H1 (cell line): ENCODE measurements around the gene ZFP30. TPM values are rescaled to one million over a fixed set of nuclear protein-coding genes. Genes with fewer than 3 reads are reported as not detected.

Experiments
- CTCF ChIA-PET: fragments of 300-600 bp; sonication (Branson Sonifier 250); formaldehyde crosslinking; loops from one replicate; lab custom pipeline; 2021; ENCODE audit not compliant: partially characterized antibody; lab: Charles Lee
- POLR2A ChIA-PET: fragments of 300-600 bp; sonication (Branson Sonifier 250); formaldehyde crosslinking; loops from one replicate; lab custom pipeline; 2021; ENCODE audit warnings: inconsistent platforms; ENCODE audit not compliant: partially characterized antibody; lab: Charles Lee
- DNase-seq, 2 experiments: peaks; one replicate each; pipeline versions ENCODE4 v3.0.0 to v3.0.0-alpha.2; 2010 to 2022; ENCODE audit warnings: low spot score in 2 of 2, low read depth in 1 of 2, mixed read lengths in 1 of 2
- FAIRE-seq: peaks from 2 replicates; lab custom pipeline; 2011; peaks lifted over from hg19 to GRCh38; lab: Jason Lieb, UNC
- H2AFZ ChIP-seq: 2 replicates; pipeline ENCODE4 v1.8.1; 2012; ENCODE audit warnings: low read length, inconsistent platforms
- H2AK5ac ChIP-seq: 2 replicates; pipeline ENCODE4 v1.6.1; 2013; ENCODE audit warnings: low read depth, low read length
- H2BK120ac ChIP-seq: replicated peaks from 2 replicates; pipeline ENCODE3; 2013; ENCODE audit warnings: low read depth, low read length, inconsistent platforms
- H2BK12ac ChIP-seq: 2 replicates; pipeline ENCODE4 v1.6.1; 2013; ENCODE audit warnings: low read depth, low read length
- H2BK15ac ChIP-seq: 2 replicates; pipeline ENCODE4 v1.6.1; 2013; ENCODE audit warnings: low read length
- H2BK20ac ChIP-seq: 2 replicates; pipeline ENCODE4 v1.6.1; 2013; ENCODE audit warnings: low read length
- H2BK5ac ChIP-seq: 2 replicates; pipeline ENCODE4 v1.6.1; 2013; ENCODE audit warnings: low read depth, low read length
- H3K14ac ChIP-seq: 2 replicates; pipeline ENCODE4 v1.6.1; 2013; ENCODE audit warnings: inconsistent platforms; ENCODE audit not compliant: insufficient read length
- H3K18ac ChIP-seq: 2 replicates; pipeline ENCODE4 v1.6.1; 2013; ENCODE audit warnings: low read length; ENCODE audit errors: extremely low read depth
- H3K23ac ChIP-seq: 2 replicates; pipeline ENCODE4 v1.6.1; 2013; ENCODE audit warnings: inconsistent platforms; ENCODE audit not compliant: insufficient read length
- H3K23me2 ChIP-seq: 2 replicates; pipeline ENCODE4 v1.6.1; 2013; ENCODE audit warnings: low read depth, low read length
- H3K27ac ChIP-seq: 2 replicates; pipeline ENCODE4 v1.6.1; 2011; ENCODE audit warnings: low read depth, low read length, inconsistent platforms
- H3K27me3 ChIP-seq, 4 experiments: replicated peaks in 1 of 4; 1 replicate in 1 of 4; 2 replicates in 3 of 4; pipeline versions ENCODE4 v1.6.1 to v1.8.1; 2011 to 2013; ENCODE audit warnings: low read length in 3 of 4, mild to moderate bottlenecking in 3 of 4, inconsistent platforms in 2 of 4, mixed read lengths in 2 of 4, moderate library complexity in 1 of 4; ENCODE audit not compliant: control insufficient read depth in 3 of 4, insufficient read depth in 3 of 4; ENCODE audit errors: extremely low read depth in 1 of 4
- H3K36me3 ChIP-seq, 4 experiments: 2 replicates each; pipeline versions ENCODE4 v1.6.1 to v1.8.1; 2011 to 2013; ENCODE audit warnings: mild to moderate bottlenecking in 4 of 4, low read length in 3 of 4, moderate library complexity in 2 of 4, control low read depth in 1 of 4, inconsistent platforms in 1 of 4; ENCODE audit not compliant: insufficient read depth in 4 of 4, control insufficient read depth in 2 of 4
- H3K4ac ChIP-seq: replicated peaks from 2 replicates; pipeline ENCODE3; 2013; ENCODE audit warnings: low read length, low read depth, mixed read lengths, inconsistent platforms; ENCODE audit not compliant: insufficient read length
- H3K4me1 ChIP-seq, 4 experiments: replicated peaks in 1 of 4; 1 replicate in 1 of 4; 2 replicates in 3 of 4; pipeline versions ENCODE4 v1.6.1 to v1.8.1; 2011 to 2013; ENCODE audit warnings: low read length in 3 of 4, inconsistent platforms in 2 of 4, mixed read lengths in 1 of 4; ENCODE audit not compliant: insufficient read depth in 4 of 4, control insufficient read depth in 3 of 4
- H3K4me2 ChIP-seq, 2 experiments: 2 replicates each; pipeline versions ENCODE4 v1.6.1 to v1.8.1; 2011 to 2013; ENCODE audit warnings: low read depth in 2 of 2, low read length in 2 of 2, control low read depth in 1 of 2, inconsistent platforms in 1 of 2, mild to moderate bottlenecking in 1 of 2; ENCODE audit not compliant: insufficient read depth in 1 of 2
- H3K4me3 ChIP-seq, 4 experiments: fragments of 200-600, 300-600 bp in 1 of 4; sonication (generic), shearing (Covaris generic), sonication (Bioruptor Twin) in 1 of 4; 2 replicates each; pipeline versions ENCODE4 v1.5.1 to v1.8.1; 2011 to 2016; ENCODE audit warnings: low read length in 4 of 4, low read depth in 3 of 4, control low read depth in 2 of 4, inconsistent platforms in 2 of 4, mild to moderate bottlenecking in 2 of 4, mixed read lengths in 1 of 4, moderate library complexity in 1 of 4; ENCODE audit not compliant: insufficient read depth in 2 of 4; ENCODE audit errors: extremely low read depth in 1 of 4
- H3K56ac ChIP-seq: replicated peaks from 2 replicates; pipeline ENCODE3; 2013; ENCODE audit warnings: low read depth, mild to moderate bottlenecking, mixed read lengths, low read length, inconsistent platforms; ENCODE audit not compliant: insufficient read length
- H3K79me1 ChIP-seq: 2 replicates; pipeline ENCODE4 v1.6.1; 2013; ENCODE audit warnings: low read depth, low read length, control low read depth
- H3K79me2 ChIP-seq, 2 experiments: 2 replicates each; pipeline versions ENCODE4 v1.6.1 to v1.8.1; 2012 to 2013; ENCODE audit warnings: low read length in 2 of 2, mild to moderate bottlenecking in 2 of 2, inconsistent platforms in 1 of 2; ENCODE audit not compliant: insufficient read depth in 2 of 2, control insufficient read depth in 1 of 2
- H3K9ac ChIP-seq, 4 experiments: replicated peaks in 1 of 4; 1 replicate in 1 of 4; 2 replicates in 3 of 4; pipeline versions ENCODE4 v1.6.1 to v1.8.1; 2011 to 2013; ENCODE audit warnings: low read depth in 3 of 4, low read length in 3 of 4, control low read depth in 2 of 4, mild to moderate bottlenecking in 2 of 4, moderate library complexity in 2 of 4, inconsistent platforms in 1 of 4; ENCODE audit errors: extremely low read depth in 1 of 4
- H3K9me3 ChIP-seq, 2 experiments: 2 replicates each; pipeline versions ENCODE4 v1.6.1 to v1.8.1; 2012 to 2013; ENCODE audit warnings: mild to moderate bottlenecking in 2 of 2, moderate library complexity in 2 of 2, control low read depth in 1 of 2, inconsistent platforms in 1 of 2, low read depth in 1 of 2, low read length in 1 of 2, mixed read lengths in 1 of 2; ENCODE audit not compliant: insufficient read depth in 2 of 2
- H4K20me1 ChIP-seq, 2 experiments: replicated peaks in 1 of 2; 2 replicates each; pipeline versions ENCODE3 to v1.8.1; 2011 to 2013; ENCODE audit warnings: inconsistent platforms in 2 of 2, low read length in 2 of 2, mild to moderate bottlenecking in 1 of 2; ENCODE audit not compliant: insufficient read depth in 2 of 2, control insufficient read depth in 1 of 2
- H4K5ac ChIP-seq: 2 replicates; pipeline ENCODE4 v1.6.1; 2013; ENCODE audit warnings: low read length, low read depth, mixed read lengths, inconsistent platforms; ENCODE audit not compliant: insufficient read length
- H4K8ac ChIP-seq: 2 replicates; pipeline ENCODE4 v1.8.0; 2013; ENCODE audit warnings: mild to moderate bottlenecking, moderate library complexity, low read length, inconsistent platforms; ENCODE audit not compliant: insufficient read depth; ENCODE audit errors: extremely low read depth
- H4K91ac ChIP-seq: replicated peaks from 2 replicates; pipeline ENCODE3; 2013; ENCODE audit warnings: low read length, mixed read lengths, inconsistent platforms; ENCODE audit not compliant: insufficient read length
- SIN3A ChIP-seq, 2 experiments: IDR thresholded peaks in 1 of 2; conservative IDR thresholded peaks in 1 of 2; 2 replicates each; pipeline ENCODE4 v1.6.1; 2011 to 2012; ENCODE audit warnings: low read length in 2 of 2, improper control_type of control experiment in 1 of 2, low read depth in 1 of 2, mild to moderate bottlenecking in 1 of 2
- SP4 ChIP-seq: IDR thresholded peaks from 2 replicates; pipeline ENCODE4 v1.6.1; 2012; ENCODE audit warnings: low read length, inconsistent platforms
- WGBS, 2 experiments: shearing (Covaris generic) in 1 of 2; methylation state at CpG; one replicate each; pipeline versions ENCODE4 v1.1.6 to v1.1.7; 2013 to 2015; ENCODE audit warnings: low lambda C conversion rate in 2 of 2, mixed read lengths in 2 of 2, inconsistent platforms in 1 of 2, low coverage in 1 of 2, missing lambda C conversion rate in 1 of 2; ENCODE audit not compliant: insufficient replicate concordance in 2 of 2, insufficient coverage in 1 of 2, insufficient read length in 1 of 2; ENCODE audit errors: extremely low coverage in 1 of 2, missing lambda C conversion rate in 1 of 2; 5-methylcytosine and 5-hydroxymethylcytosine counted together
- polyA plus RNA-seq, 7 experiments: library from polyadenylated mRNA; depleted of rRNA in 3 of 7; stranded (reverse) in 5 of 7; unstranded in 2 of 7; fragments of >200 nt in 5 of 7; fragments of 200-250 nt in 2 of 7; gene quantifications; 1 replicate in 5 of 7; 2 replicates in 1 of 7; 4 replicates in 1 of 7; pipeline versions ENCODE4 v1.2.1 to v1.2.3, GENCODE V29; 2011 to 2013; ENCODE audit warnings: missing spikeins in 2 of 7, mixed read lengths in 2 of 7
- total RNA-seq: library from RNA; stranded (reverse); fragmentation: NEBNext Ultra II Directional; extraction: Animal tissue kit (Norgen Biotek cat#: 25700); gene quantifications from 2 replicates; pipeline ENCODE4 v1.2.1, GENCODE V29; 2021
- TF ChIP-seq, protein P1 (sequence below): IDR thresholded peaks from 2 replicates; pipeline ENCODE4 v1.6.1; 2011; ENCODE audit warnings: low read depth, mild to moderate bottlenecking, low read length; ENCODE audit not compliant: insufficient read depth

ZFP30 gene
- total and polyA plus RNA-seq, 2 of the 8 experiments (the other 6 are each of a cell fraction or from before 2014, with no cell fraction given) = 1.4 to 6.1 TPM

DNA sequence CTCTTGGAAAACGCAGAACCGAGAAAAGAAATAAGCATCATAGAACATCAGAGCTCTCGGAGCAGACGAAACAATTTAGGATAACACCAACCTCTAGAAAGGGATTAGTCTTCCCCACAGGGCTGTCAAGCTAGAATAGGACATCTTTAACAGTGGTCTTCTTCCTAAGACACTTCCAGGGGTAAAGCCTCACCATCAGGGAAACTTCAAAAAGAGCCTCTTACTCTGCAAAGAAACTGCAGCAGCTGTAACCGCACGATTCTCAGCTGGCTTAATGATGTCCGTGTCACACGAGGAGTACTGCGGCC, 61.3 kb downstream of the ZFP30 start:
- Histone ChIP-seq H3K4me1 (peaks cover 0 to 2% (median 0%) of the 10 kb centered on the region in 4 experiments; a peak in 4 of 7 replicates), H3K14ac (no peak overlapping the region), H2BK15ac (no peak overlapping the region), H4K91ac (no peak overlapping the region), H3K23ac (no peak overlapping the region), H2BK20ac (no peak overlapping the region), H3K79me1 (no peaks in the 10 kb centered on the region), H3K4me2 (peak overlapping the region; percentile 77 to 99), H3K56ac (peak overlapping the region; percentile 60), H3K18ac (0 out of 2 replicates have a peak overlapping the region, but pooled peaks have one; percentile 24), H4K20me1 (no peaks in the 10 kb centered on the region), H2BK120ac (no peak overlapping the region), H4K8ac (0 out of 2 replicates have a peak overlapping the region, but pooled peaks have one; percentile 83), H2BK12ac (no peak overlapping the region), H2BK5ac (peak overlapping the region; percentile 84; the same call in 1 of the 2 replicates), H3K36me3 (peaks cover 0 to 6% (median 0%) of the 10 kb centered on the region in 4 experiments; a peak in 1 of 8 replicates), H3K79me2 (no peaks in the 10 kb centered on the region), H3K23me2 (peaks cover 7% of the 10 kb centered on the region)
- CTCF ChIA-PET = interaction anchor here (0.6 to 3.6 kb wide), 3 partner anchors 9 to 68 kb away, joined by 3 to 14 read pairs (median 4); no protein-coding TSS in a partner anchor
- FAIRE-seq = no peak
- TF ChIP-seq, protein P1, sequence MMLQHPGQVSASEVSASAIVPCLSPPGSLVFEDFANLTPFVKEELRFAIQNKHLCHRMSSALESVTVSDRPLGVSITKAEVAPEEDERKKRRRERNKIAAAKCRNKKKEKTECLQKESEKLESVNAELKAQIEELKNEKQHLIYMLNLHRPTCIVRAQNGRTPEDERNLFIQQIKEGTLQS = 0 out of 2 replicates have a peak, but pooled peaks have one; percentile 4
- TF ChIP-seq SP4 = no peak
- TF ChIP-seq SIN3A (conservative IDR thresholded peaks at IDR 0.05 in 1 of 2, IDR thresholded peaks at IDR 0.05 in 1 of 2; ENCODE audit: low read depth in 1 of 2, low read length in 2 of 2) = 0 out of 4 replicates have a peak, but pooled peaks of 1 of the 2 experiments have one; percentile 5
- TF ChIP-seq, all 59 proteins: peak for 2
- Histone ChIP-seq H3K27me3 (peaks cover 0 to 4% (median 0%) of the 10 kb centered on the region in 4 experiments; a peak in 1 of 7 replicates), H2AFZ (peak overlapping the region; percentile 92), H3K27ac (peak overlapping the region; percentile 78), H3K9ac (peak overlapping the region in 3 of 4 experiments; percentile 70 to 80 (median 76); a peak in 5 of 7 replicates), H4K5ac (no peak overlapping the region), H3K4ac (no peak overlapping the region), H2AK5ac (no peak overlapping the region), H3K9me3 (peaks cover 9 to 14% of the 10 kb centered on the region in 2 experiments), H3K4me3 (peak overlapping the region; percentile 64 to 82 (median 76))
- 15% methylated on average over 9 of the region's 9 CpGs; no CpG with 5 or more reads in 1 of the 2 experiments for WGBS, 2 experiments
- no peak for DNase-seq
- POLR2A ChIA-PET = interaction anchor here (1.3 to 2.4 kb wide), 8 partner anchors 10 to 259 kb away, joined by 3 to 18 read pairs (median 6); partner anchors contain the start of genes ZFP30, ZNF527, ZNF569 and ZNF793
